Ishikawa (cell line): Measurements from ENCODE around the gene DERL3.

Experiments used
- CEBPB ChIP-seq: IDR thresholded peaks from 2 replicates; pipeline ENCODE4 v1.6.1; 2012
- EGR1 ChIP-seq: IDR thresholded peaks from 2 replicates; pipeline ENCODE4 v1.6.1; 2012
- EP300 ChIP-seq: IDR thresholded peaks from 2 replicates; pipeline ENCODE4 v1.6.1; 2012; ENCODE audit warnings: borderline replicate concordance
- FOXM1 ChIP-seq: IDR thresholded peaks from 2 replicates; pipeline ENCODE4 v1.6.1; 2012; ENCODE audit warnings: low read depth, borderline replicate concordance
- MAX ChIP-seq: IDR thresholded peaks from 2 replicates; pipeline ENCODE4 v1.6.1; 2012
- RAD21 ChIP-seq: IDR thresholded peaks from 2 replicates; pipeline ENCODE4 v1.6.1; 2012; ENCODE audit warnings: low read depth
- REST ChIP-seq: IDR thresholded peaks from 2 replicates; pipeline ENCODE4 v1.6.1; 2012; ENCODE audit warnings: low read depth, mild to moderate bottlenecking
- TAF1 ChIP-seq: IDR thresholded peaks from 2 replicates; pipeline ENCODE4 v1.6.1; 2012; ENCODE audit warnings: low read depth, mild to moderate bottlenecking
- TCF12 ChIP-seq: IDR thresholded peaks from 2 replicates; pipeline ENCODE4 v1.6.1; 2012; ENCODE audit warnings: low read depth
- TEAD4 ChIP-seq: IDR thresholded peaks from 2 replicates; pipeline ENCODE4 v1.6.1; 2012
- YY1 ChIP-seq: IDR thresholded peaks from 2 replicates; pipeline ENCODE4 v1.6.1; 2012; ENCODE audit warnings: low read depth
- ZBTB7A ChIP-seq: IDR thresholded peaks from 2 replicates; pipeline ENCODE4 v1.6.1; 2012; ENCODE audit warnings: low read depth

- TF ChIP-seq EP300 = no peak
- TF ChIP-seq REST = no peak
- no peak for TF ChIP-seq YY1
- TF ChIP-seq EGR1 = no peak
- TF ChIP-seq MAX = no peak
- no peak for TF ChIP-seq TAF1
- no peak for TF ChIP-seq ZBTB7A
- TF ChIP-seq RAD21 = no peak
- no peak for TF ChIP-seq FOXM1
- TF ChIP-seq TEAD4 = no peak
- no peak for TF ChIP-seq TCF12
- no peak for TF ChIP-seq CEBPB
Observed at GRCh38 chr22:23803001-23803819, 35.6 kb downstream of the DERL3 start.
